Inferior parietal cortex (tissue), 1 donor: ENCODE results near the gene MET.
"Not testable (repeated sequence)": the region's sequence is repeated elsewhere in the genome, so short reads cannot be mapped to it uniquely, and the experiment has no call there.

Source experiments
- DNase-seq: peaks from one replicate; pipeline ENCODE4 v3.0.0-alpha.2; 2016; ENCODE audit errors: extremely low spot score

Gene MET

GRCh38 chr7:116809636-116810266, 137.8 kb downstream of the MET start:
- DNase-seq: peak; percentile 86

GRCh38 chr7:116810267-116811116, 138.5 kb downstream of the MET start:
- DNase-seq: no peak

- no peak for DNase-seq
These were observed 139.8 kb downstream of the MET start for GRCh38 chr7:116811768-116812167.

- no peak for DNase-seq
These were observed 140.9 kb downstream of the MET start for GRCh38 chr7:116812860-116813259.

- not testable (repeated sequence) for DNase-seq
These were observed 141.4 kb downstream of the MET start for GRCh38 chr7:116813371-116813770.

- no peak for DNase-seq
These were observed 143.0 kb downstream of the MET start for GRCh38 chr7:116815041-116815440.

- DNase-seq: no peak
These were observed 148.2 kb downstream of the MET start for GRCh38 chr7:116820149-116820548.

GRCh38 chr7:116821647-116822046, 149.7 kb downstream of the MET start:
- not testable (repeated sequence) for DNase-seq

GRCh38 chr7:116824449-116824848, 152.5 kb downstream of the MET start:
- no peak for DNase-seq

GRCh38 chr7:116828281-116828680, 156.3 kb downstream of the MET start:
- DNase-seq: no peak

GRCh38 chr7:116829041-116829440, 157.0 kb downstream of the MET start:
- no peak for DNase-seq

GRCh38 chr7:116829493-116829892, 157.5 kb downstream of the MET start:
- DNase-seq: no peak

GRCh38 chr7:116832692-116833091, 160.7 kb downstream of the MET start:
- no peak for DNase-seq

GRCh38 chr7:116834815-116835504, 163.0 kb downstream of the MET start:
- no peak for DNase-seq

GRCh38 chr7:116836048-116836447, 164.1 kb downstream of the MET start:
- DNase-seq: no peak

- no peak for DNase-seq
These were observed 164.9 kb downstream of the MET start for GRCh38 chr7:116836911-116837310.

- no peak for DNase-seq
These were observed 165.6 kb downstream of the MET start for GRCh38 chr7:116837586-116837985.

GRCh38 chr7:116840256-116840655, 168.3 kb downstream of the MET start:
- DNase-seq: no peak

GRCh38 chr7:116842371-116842770, 170.4 kb downstream of the MET start:
- no peak for DNase-seq

GRCh38 chr7:116843378-116843777, 171.4 kb downstream of the MET start:
- no peak for DNase-seq
